Measurements from ENCODE around the gene GTPBP1.

DNA sequence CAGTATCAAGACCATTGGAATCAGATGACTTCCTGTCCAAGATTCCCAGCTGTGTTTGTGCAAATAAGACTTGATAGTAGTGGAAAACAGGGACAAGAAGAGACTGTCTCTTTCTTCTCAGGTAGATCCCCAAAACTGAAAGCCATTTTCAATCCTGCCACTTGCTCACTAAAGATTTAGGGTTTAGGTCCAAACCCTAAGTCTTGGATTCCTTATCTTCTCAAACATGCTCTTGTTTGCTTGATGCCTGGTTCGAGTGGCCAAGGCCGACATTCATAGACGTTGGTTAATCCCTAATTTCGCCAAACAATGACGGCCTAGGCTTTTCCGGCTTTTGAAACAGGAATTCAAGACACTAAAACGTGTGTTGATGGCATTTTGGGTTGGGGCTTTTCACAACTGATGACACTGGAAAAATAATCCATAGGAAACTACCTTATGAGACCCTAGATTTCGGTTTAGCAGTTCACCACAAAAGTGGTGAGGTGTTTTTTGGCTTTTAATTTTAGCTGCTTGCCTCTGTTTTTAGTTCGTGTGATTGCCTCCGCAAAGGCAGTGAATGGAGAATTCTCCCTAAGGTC is 1.0 kb upstream of the GTPBP1 start:
- TF ChIP-seq, protein P1, sequence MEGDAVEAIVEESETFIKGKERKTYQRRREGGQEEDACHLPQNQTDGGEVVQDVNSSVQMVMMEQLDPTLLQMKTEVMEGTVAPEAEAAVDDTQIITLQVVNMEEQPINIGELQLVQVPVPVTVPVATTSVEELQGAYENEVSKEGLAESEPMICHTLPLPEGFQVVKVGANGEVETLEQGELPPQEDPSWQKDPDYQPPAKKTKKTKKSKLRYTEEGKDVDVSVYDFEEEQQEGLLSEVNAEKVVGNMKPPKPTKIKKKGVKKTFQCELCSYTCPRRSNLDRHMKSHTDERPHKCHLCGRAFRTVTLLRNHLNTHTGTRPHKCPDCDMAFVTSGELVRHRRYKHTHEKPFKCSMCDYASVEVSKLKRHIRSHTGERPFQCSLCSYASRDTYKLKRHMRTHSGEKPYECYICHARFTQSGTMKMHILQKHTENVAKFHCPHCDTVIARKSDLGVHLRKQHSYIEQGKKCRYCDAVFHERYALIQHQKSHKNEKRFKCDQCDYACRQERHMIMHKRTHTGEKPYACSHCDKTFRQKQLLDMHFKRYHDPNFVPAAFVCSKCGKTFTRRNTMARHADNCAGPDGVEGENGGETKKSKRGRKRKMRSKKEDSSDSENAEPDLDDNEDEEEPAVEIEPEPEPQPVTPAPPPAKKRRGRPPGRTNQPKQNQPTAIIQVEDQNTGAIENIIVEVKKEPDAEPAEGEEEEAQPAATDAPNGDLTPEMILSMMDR (IDR thresholded peaks at IDR 0.05), result no peak
- TF ChIP-seq POLR2A (IDR thresholded peaks at IDR 0.05; ENCODE audit: low read depth) (no peak), POLR2AphosphoS5 (IDR thresholded peaks at IDR 0.05) (no peak), EP300 (IDR thresholded peaks at IDR 0.05) (no peak)

Measured in esophagus muscularis mucosa (tissue), 4 donors.